Subcutaneous abdominal adipose tissue (tissue), 5 donors: ENCODE measurements around the gene ATP8B4.

Experiments used
- H3K27ac ChIP-seq: one replicate; pipeline ENCODE4 v1.7.0; 2013; ENCODE audit warnings: low read depth, mild to moderate bottlenecking, inconsistent platforms, low read length, moderate library complexity
- H3K27me3 ChIP-seq, 5 donors: one replicate each; pipeline ENCODE4 v1.7.0; 2013; ENCODE audit warnings: low read length in 5 of 5, inconsistent platforms in 1 of 5; ENCODE audit not compliant: control insufficient read depth in 5 of 5, insufficient read depth in 4 of 5
- H3K36me3 ChIP-seq, 5 donors: one replicate each; pipeline ENCODE4 v1.7.0; 2013; ENCODE audit warnings: low read length in 5 of 5; ENCODE audit not compliant: control insufficient read depth in 5 of 5, insufficient read depth in 5 of 5
- H3K4me1 ChIP-seq, 5 donors: one replicate each; pipeline ENCODE4 v1.7.0; 2013; ENCODE audit warnings: low read length in 5 of 5, mild to moderate bottlenecking in 3 of 5, moderate library complexity in 1 of 5; ENCODE audit not compliant: control insufficient read depth in 5 of 5, insufficient read depth in 5 of 5
- H3K4me3 ChIP-seq, 5 donors: one replicate each; pipeline ENCODE4 v1.7.0; 2013; ENCODE audit warnings: low read length in 5 of 5, low read depth in 1 of 5
- H3K9ac ChIP-seq, 5 donors: one replicate each; pipeline ENCODE4 v1.7.0; 2013; ENCODE audit warnings: low read length in 5 of 5, mild to moderate bottlenecking in 4 of 5, moderate library complexity in 3 of 5
- H3K9me3 ChIP-seq, 5 donors: one replicate each; pipeline ENCODE4 v1.7.0; 2013; ENCODE audit warnings: low read length in 5 of 5; ENCODE audit not compliant: control insufficient read depth in 5 of 5
- donor health status: healthy.
- donor health status: healthy.
- donor health status: healthy.
- donor health status: healthy.
- donor health status: healthy.

Gene ATP8B4

DNA sequence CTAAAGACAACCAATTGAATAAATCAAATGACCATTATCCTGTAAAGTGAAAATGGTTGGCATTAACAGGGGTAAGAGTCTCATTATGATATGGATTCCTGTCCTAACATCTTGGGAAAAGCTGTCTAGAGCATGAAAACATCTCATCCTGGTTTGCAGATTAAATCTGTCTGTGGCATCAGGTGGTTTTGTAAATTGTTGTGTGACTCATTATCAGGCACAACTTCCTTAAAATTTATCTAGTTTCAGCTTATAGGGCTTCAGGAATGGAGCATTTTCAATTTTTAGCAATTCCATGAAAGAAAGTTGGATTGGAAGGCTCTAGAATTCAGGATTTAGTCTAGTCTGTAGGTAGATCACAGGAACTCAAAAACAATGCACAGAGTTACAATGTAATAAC is 31.8 kb upstream of the ATP8B4 start:
- H3K9me3 ChIP-seq = no peaks in the 10 kb centered on the region
- no peaks in the 10 kb centered on the region for H3K36me3 ChIP-seq
- H3K9ac ChIP-seq = no peak overlapping the region
- peaks cover 0 to 5% (median 0%) of the 10 kb centered on the region in 5 donors for H3K4me1 ChIP-seq
- no peak overlapping the region for H3K4me3 ChIP-seq
- H3K27ac ChIP-seq = no peak overlapping the region
- H3K27me3 ChIP-seq = no peaks in the 10 kb centered on the region

DNA sequence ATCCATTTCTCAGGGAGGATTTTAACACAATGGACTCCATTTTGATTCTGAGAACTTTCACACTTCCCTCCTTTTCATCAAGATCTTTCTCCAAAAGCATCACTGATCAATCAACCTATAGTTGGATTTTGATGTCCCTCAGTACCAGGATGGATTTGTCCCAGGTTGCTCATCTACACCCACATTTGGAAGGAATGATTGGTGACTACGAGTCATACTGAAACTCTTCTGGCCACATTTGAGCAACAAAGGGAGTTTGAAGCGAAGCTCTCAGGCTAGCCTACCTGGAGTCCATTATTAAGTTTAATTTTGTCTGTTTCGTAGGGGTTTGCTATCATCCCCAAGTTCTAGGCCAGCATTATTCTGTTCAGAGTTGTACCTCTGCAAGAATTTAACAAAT is 31.3 kb upstream of the ATP8B4 start:
- Histone ChIP-seq H3K4me1 (peaks cover 0 to 5% (median 0%) of the 10 kb centered on the region in 5 donors), H3K36me3 (no peaks in the 10 kb centered on the region), H3K27me3 (no peaks in the 10 kb centered on the region), H3K27ac (no peak overlapping the region), H3K9me3 (no peaks in the 10 kb centered on the region), H3K9ac (no peak overlapping the region), H3K4me3 (no peak overlapping the region)

DNA sequence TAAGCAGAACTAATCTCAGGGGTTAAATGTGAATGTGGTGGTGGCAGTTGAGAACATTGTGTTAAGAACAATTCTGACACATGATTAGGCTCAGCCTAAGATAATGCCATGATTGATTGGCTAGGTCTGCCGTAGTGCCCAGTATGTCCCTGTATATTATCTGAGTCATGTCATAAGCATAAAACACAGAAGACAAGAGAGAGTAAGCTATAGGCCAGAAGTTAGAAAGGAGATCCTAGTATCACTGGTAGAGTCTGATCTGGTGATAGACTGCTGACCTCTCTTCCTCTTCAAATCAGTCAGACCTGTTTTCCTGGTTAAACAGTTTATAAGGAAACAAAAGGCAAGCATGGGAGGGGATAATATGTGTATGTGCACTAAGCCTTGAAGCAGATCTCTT is 30.1 kb upstream of the ATP8B4 start:
- H3K36me3 ChIP-seq = no peaks in the 10 kb centered on the region
- H3K27ac ChIP-seq = no peak overlapping the region
- peaks cover 0 to 5% (median 2%) of the 10 kb centered on the region in 5 donors for H3K4me1 ChIP-seq
- no peaks in the 10 kb centered on the region for H3K9me3 ChIP-seq
- no peaks in the 10 kb centered on the region for H3K27me3 ChIP-seq
- H3K9ac ChIP-seq = no peak overlapping the region
- H3K4me3 ChIP-seq = no peak overlapping the region

DNA sequence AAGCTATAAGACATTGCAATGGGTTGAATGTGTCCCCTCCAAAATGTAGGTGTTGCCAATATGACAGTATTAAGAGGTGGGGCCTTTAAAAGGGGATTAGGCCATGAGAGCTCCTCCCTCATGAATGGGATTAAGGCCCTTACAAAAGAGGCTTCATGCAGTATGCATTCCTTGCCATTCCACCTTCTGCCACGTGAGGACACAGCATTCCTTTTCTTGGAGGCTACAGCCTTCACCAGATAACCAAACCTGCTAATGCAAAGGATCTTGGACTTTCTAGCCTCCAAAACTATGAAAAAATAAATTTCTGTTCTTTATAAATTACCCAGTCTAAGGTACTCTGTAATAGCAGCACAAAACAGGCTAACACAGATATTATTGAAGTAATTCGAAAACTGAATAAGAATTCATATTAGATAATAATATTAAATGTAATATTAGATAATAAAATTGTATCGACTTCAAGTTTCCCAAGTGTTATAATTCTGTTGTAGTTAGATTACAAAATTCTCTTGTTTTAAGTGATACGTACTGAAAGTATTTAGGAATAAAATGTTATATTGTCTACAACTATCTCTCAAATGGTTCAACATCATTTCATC is 29.4 kb upstream of the ATP8B4 start:
- H3K9me3 ChIP-seq = no peaks in the 10 kb centered on the region
- no peak overlapping the region for H3K27ac ChIP-seq
- H3K9ac ChIP-seq = no peak overlapping the region
- no peak overlapping the region for H3K4me3 ChIP-seq
- H3K4me1 ChIP-seq = peaks cover 0 to 5% (median 2%) of the 10 kb centered on the region in 5 donors
- H3K36me3 ChIP-seq = no peaks in the 10 kb centered on the region
- no peaks in the 10 kb centered on the region for H3K27me3 ChIP-seq

DNA sequence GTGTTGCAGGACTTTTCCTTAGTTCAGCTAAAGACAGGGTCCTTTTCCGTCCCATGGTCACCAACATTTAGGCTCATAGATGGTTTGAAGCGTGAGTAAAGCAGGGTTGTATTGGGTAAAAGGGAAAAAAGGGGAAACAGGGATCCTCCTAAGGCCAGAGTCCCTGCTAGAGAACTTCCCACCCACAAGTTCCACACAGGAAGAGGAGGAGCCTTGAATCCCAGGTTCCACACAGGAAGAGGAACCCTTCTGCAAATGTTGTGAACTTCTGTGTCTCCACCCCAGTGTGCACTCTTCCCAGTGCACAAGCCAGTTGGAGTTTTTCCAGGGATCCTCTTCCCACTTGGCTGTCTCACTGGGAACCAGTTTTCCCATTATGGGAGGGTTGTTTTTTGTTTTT is 27.6 kb upstream of the ATP8B4 start:
- no peaks in the 10 kb centered on the region for H3K9me3 ChIP-seq
- peaks cover 0 to 5% (median 2%) of the 10 kb centered on the region in 5 donors for H3K4me1 ChIP-seq
- no peak overlapping the region for H3K4me3 ChIP-seq
- H3K36me3 ChIP-seq = no peaks in the 10 kb centered on the region
- H3K9ac ChIP-seq = no peak overlapping the region
- no peak overlapping the region for H3K27ac ChIP-seq
- H3K27me3 ChIP-seq = no peaks in the 10 kb centered on the region

DNA sequence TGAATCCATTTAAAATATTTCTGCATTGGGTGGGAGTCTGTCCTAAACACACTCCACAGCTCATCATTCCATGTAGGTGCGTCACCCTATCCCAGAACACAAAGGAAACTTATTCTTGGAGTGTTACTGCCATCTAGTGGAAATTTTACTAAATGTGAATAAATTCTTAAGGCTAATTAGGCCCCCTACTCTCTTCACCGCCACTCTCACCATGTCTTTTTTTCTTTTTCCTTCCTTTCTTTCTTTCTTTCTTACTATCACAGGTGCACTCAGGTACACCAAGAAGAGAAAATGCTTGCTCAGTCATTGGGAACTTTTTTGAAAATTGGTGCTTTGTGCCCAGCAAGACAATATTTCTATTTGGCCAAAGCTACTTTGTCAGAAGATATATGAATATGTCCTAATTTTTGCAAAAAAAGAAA is 26.4 kb upstream of the ATP8B4 start:
- Histone ChIP-seq H3K4me3 (no peak overlapping the region), H3K27me3 (no peaks in the 10 kb centered on the region), H3K4me1 (peaks cover 0 to 5% (median 3%) of the 10 kb centered on the region in 5 donors), H3K9me3 (no peaks in the 10 kb centered on the region), H3K36me3 (no peaks in the 10 kb centered on the region), H3K9ac (no peak overlapping the region), H3K27ac (no peak overlapping the region)

DNA sequence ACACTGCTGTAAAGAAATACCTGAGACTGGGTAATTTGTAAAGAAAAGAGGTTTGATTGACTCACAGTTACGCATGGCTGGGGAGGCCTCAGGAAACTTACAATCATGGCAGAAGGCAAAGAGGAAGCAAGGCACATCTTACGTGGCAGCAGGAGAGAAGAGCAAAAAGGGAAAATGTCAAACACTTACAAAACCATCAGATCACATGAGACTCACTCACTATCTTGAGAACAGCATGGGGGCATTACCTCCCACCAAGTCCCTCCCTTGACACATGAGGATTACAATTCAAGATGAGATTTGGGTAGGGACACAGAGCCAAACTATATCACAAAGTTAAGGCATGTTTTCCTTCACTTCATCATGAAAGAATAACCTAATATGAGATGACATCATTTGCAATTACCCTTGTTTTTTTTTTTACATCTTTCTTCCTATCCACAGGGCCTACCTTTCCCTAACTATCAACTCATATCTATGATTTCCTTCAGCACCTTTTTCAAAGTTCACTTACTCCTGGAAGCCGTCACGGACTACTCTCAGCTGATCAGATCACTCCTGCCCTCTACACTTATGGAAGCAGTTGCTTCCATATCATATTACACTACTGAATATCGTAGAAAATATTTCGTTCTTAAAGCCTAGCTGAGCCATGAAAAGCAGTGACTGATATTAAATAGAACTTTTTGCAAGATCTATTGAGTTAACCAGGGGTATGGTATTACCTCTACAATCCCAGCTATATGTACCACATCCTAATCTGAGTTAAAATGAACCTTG is 25.5 kb upstream of the ATP8B4 start:
- Histone ChIP-seq H3K36me3 (no peaks in the 10 kb centered on the region), H3K4me3 (no peak overlapping the region), H3K27me3 (no peaks in the 10 kb centered on the region), H3K9me3 (no peaks in the 10 kb centered on the region), H3K9ac (no peak overlapping the region), H3K27ac (no peak overlapping the region), H3K4me1 (peaks cover 0 to 5% (median 3%) of the 10 kb centered on the region in 5 donors)

DNA sequence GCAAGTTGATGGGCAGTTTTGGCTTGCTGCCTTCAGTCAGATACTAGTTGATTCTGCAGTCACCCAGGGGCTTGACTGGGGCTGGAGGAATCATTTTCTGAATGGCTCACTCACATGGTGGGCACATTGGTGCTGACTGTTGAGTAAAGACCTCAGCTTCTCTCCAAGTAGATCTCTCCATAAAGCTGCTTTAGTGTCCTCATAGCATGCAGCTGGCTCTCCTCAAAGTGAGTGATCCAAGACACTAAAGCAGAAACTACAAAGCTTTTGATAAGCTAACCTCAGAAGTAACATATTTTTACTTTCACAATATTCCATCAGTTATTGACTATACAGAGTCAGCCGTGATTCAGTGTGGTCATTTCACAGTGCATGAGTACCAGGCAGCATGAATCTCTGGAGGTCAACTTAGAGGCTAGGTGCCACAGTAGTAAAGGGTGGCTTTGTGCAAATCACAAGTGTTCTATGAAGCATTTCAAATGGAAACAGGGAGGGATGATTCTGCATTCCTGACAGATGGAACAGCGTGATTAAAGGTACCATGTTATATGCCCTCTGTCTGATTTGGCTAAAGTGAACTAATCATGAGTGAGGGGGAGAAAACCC is 24.3 kb upstream of the ATP8B4 start:
- H3K27ac ChIP-seq = no peak overlapping the region
- H3K9me3 ChIP-seq = no peaks in the 10 kb centered on the region
- no peaks in the 10 kb centered on the region for H3K27me3 ChIP-seq
- H3K36me3 ChIP-seq = no peaks in the 10 kb centered on the region
- H3K4me3 ChIP-seq = no peak overlapping the region
- H3K9ac ChIP-seq = no peak overlapping the region
- H3K4me1 ChIP-seq = peaks cover 0 to 5% (median 3%) of the 10 kb centered on the region in 5 donors

DNA sequence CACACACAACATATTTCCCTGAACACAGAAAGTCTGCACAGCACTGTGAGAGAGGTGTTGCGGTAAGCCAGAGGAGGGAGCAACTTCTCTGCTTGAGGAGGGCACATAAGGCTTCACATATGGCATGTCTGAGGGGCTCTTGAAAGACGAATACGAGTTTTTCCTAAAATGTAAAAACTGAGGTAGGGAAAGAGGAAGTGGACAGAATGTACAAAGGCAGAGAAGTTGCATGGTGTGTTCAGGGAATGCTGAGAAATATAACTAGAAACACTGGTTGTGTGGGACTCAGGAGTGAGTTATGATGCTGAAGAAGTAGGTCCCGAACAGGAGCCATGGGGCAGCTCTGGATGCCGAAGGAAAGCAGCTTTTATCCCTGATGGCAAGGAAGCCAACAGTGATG is 22.8 kb upstream of the ATP8B4 start:
- no peaks in the 10 kb centered on the region for H3K9me3 ChIP-seq
- no peak overlapping the region for H3K27ac ChIP-seq
- no peaks in the 10 kb centered on the region for H3K36me3 ChIP-seq
- no peak overlapping the region for H3K4me3 ChIP-seq
- peaks cover 0 to 5% (median 3%) of the 10 kb centered on the region in 5 donors for H3K4me1 ChIP-seq
- H3K9ac ChIP-seq = no peak overlapping the region
- H3K27me3 ChIP-seq = no peaks in the 10 kb centered on the region

DNA sequence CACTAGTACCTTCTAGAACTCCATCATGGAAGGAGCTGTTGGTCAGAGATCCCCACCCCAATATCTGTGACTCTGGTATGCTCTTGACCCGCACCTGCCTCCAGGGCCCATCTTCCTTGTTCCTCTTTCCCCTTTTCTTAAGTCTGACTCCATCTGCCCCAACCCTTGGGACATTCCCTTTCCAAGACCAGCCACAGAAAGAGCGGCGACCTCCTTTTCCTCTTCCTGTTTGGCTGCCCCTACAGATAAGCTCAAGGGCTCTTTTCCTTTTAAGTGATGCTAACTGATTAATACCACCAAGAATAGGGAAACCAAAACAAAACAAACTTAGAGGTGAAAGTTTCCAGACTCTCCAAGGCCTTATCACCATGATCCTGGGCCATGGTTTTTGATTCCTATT is 21.9 kb upstream of the ATP8B4 start:
- peaks cover 0 to 5% (median 0%) of the 10 kb centered on the region in 5 donors for H3K4me1 ChIP-seq
- no peaks in the 10 kb centered on the region for H3K36me3 ChIP-seq
- no peak overlapping the region for H3K9ac ChIP-seq
- H3K4me3 ChIP-seq = no peak overlapping the region
- no peak overlapping the region for H3K27ac ChIP-seq
- H3K9me3 ChIP-seq = no peaks in the 10 kb centered on the region
- no peaks in the 10 kb centered on the region for H3K27me3 ChIP-seq
